ELF-1 (cell line): ENCODE results near the gene MRTFB.

Source experiments
- DNase-seq: peaks from one replicate; pipeline ENCODE4 v3.0.0-alpha.2; 2016; ENCODE audit warnings: low read depth, low spot score

The MRTFB gene

GRCh38 chr16:14063618-14064581 lies 7.2 kb upstream of the MRTFB start:
- DNase-seq, result no peak

- DNase-seq, result no peak
Observed at GRCh38 chr16:14069818-14070217, 1.3 kb upstream of the MRTFB start.

- no peak for DNase-seq
Observed at GRCh38 chr16:14070555-14070876, 603 bp upstream of the MRTFB start.

- DNase-seq, result peak; percentile 25
Observed at GRCh38 chr16:14071576-14072271, 605 bp downstream of the MRTFB start.

GRCh38 chr16:14072360-14072759 lies 1.2 kb downstream of the MRTFB start:
- peak; percentile 14 for DNase-seq

- DNase-seq, result no peak
Observed at GRCh38 chr16:14074544-14074943, 3.4 kb downstream of the MRTFB start.

- DNase-seq, result no peak
Observed at GRCh38 chr16:14077918-14078317, 6.8 kb downstream of the MRTFB start.

GRCh38 chr16:14086477-14086876 lies 15.4 kb downstream of the MRTFB start:
- no peak for DNase-seq

GRCh38 chr16:14087181-14087580 lies 16.1 kb downstream of the MRTFB start:
- DNase-seq, result no peak

GRCh38 chr16:14087590-14088154 lies 16.6 kb downstream of the MRTFB start:
- no peak for DNase-seq

GRCh38 chr16:14088155-14088753 lies 17.1 kb downstream of the MRTFB start:
- DNase-seq, result no peak

GRCh38 chr16:14089283-14089823 lies 18.2 kb downstream of the MRTFB start:
- no peak for DNase-seq

GRCh38 chr16:14092561-14092960 lies 21.4 kb downstream of the MRTFB start:
- DNase-seq, result no peak

- DNase-seq, result no peak
Observed at GRCh38 chr16:14095883-14096551, 24.9 kb downstream of the MRTFB start.

- no peak for DNase-seq
Observed at GRCh38 chr16:14097182-14097959, 26.3 kb downstream of the MRTFB start.

- DNase-seq, result no peak
Observed at GRCh38 chr16:14098081-14098480, 27.0 kb downstream of the MRTFB start.

- no peak for DNase-seq
Observed at GRCh38 chr16:14100825-14101224, 29.7 kb downstream of the MRTFB start.

GRCh38 chr16:14101415-14101814 lies 30.3 kb downstream of the MRTFB start:
- DNase-seq, result no peak

- no peak for DNase-seq
Observed at GRCh38 chr16:14102925-14103720, 32.0 kb downstream of the MRTFB start.

GRCh38 chr16:14104066-14104465 lies 32.9 kb downstream of the MRTFB start:
- DNase-seq, result no peak
